Fibroblast of skin of back (primary cell): ENCODE measurements around the gene NCOA1.

ENCODE experiments used
- DNase-seq: peaks from one replicate; pipeline ENCODE4 v3.0.0-alpha.2; 2013

Gene NCOA1

DNA sequence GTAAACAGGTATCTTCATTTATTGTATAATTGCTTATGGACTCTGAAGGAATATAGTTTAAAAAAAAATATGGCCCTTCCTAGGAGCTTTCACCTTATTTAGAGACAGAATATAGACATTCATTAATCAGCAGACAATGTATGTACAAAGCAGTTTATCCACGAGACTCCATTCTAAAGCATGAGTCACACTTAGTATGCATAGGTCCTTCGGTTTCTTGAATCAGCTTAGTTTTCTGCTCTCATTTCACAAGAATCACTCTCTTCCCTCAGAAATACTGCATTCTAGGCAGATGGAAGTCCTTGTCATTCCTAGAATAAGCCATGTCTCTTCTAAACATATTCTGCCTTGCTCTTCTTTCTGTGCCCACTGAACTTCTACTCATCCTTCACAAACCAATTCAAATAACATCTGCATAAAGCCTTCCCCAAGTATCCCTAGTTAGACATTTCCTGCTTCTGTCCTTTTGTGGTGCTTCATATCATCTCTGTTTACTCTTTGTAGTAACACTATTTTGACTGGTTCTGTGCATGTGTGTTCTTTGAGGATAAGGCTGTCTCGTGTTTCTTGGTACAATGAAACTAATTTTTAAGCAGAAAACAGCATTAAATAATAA lies 217.6 kb downstream of the NCOA1 start:
- peak; percentile 65 for DNase-seq

DNA sequence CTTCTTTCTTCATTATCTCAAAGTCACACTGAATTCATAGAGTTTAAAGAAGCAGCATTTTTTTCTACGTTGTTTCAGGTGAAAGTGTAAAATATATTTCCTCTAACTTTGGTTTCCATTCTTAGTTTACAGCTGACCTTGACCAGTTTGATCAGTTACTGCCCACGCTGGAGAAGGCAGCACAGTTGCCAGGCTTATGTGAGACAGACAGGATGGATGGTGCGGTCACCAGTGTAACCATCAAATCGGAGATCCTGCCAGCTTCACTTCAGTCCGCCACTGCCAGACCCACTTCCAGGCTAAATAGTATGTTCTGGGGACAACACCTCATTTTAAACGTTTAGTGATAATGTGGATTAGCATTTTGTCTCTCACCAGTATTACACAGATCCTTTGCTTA lies 219.8 kb downstream of the NCOA1 start:
- DNase-seq, result no peak

DNA sequence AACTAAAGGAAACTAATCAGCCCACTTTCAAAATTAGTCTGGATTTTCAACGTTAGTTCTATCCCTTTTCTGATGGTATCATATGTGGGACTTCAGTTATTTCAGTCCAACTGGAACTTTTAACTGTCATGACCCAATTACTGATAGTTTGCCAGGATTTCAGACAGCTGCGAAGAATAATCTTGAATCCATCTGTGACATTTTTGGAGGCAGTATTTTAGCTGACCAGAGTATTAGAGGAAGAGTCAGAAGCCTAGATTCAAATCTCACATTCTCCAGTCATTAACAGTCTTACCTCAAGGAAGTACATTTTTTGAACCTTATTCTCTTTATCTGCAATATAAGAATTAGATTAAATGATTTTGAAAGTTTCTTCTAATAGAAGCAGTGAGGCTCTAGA lies 220.8 kb downstream of the NCOA1 start:
- DNase-seq, result no peak

DNA sequence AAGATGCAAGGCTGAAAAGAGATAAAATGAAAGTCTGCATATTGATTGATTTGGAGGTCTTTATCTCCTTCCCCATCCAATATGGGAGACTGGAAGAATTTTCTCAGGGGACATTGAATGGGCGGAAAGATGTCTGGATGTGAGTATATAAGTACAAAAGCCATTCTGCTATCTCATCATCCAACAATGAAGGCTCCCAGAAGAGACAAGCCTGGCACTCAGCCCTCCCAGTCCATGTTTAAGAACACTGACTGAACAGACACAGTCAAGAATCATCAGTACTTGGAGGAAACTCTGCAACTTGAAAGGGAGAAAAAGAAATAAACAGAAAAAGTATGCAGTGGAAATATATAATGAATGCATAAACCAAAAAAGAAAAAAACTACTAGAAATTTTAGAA lies 221.2 kb downstream of the NCOA1 start:
- DNase-seq, result no peak

DNA sequence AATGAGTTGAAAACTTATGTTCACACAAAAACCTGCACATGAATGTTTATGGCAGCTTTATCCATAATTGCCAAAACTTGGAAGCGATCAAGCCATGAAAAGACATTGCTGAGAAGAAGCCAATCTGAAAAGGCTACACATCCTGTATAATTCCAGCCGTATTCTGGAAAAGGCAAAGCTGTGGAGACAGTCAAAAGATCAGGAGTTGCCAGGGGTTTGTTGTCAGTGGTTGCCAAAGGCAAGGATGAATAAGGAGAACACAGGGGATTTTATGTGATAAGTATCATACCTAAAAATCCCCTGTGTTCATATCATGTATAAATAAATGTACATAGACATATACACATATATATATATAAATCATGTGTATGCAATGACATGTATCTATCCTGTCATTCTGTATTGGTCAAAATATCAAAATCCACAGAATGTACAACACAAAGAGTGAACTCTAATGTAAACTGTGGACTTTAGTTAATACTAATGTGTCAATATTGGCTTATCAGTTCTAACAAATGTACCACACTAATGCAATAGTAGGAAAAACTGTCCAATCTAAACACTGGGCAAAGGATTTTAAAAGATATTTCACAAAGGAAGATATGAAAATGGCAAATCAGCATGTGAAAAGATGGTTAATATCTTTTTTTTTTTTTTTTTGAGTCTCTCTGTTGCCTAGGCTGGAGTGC lies 226.4 kb downstream of the NCOA1 start:
- DNase-seq, result no peak

DNA sequence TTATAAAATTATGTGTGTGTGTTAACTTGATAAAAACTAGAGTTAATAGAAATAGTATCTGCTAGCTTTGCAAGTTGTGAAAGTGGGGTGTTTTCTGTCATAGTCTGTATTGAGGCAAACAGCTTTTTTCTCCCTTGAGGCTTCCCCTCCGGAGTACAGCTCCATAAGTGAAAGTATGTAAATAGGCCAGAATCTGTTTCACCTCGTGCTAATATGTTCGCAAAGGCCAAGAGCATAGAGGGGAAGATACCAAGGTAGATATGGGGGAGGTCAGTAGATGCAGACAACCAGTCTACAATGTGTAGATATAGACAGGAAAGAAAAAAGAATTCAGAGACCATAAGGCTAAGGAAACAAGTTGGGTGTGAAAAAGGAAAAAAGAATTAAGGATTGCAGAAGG lies 229.3 kb downstream of the NCOA1 start:
- no peak for DNase-seq

DNA sequence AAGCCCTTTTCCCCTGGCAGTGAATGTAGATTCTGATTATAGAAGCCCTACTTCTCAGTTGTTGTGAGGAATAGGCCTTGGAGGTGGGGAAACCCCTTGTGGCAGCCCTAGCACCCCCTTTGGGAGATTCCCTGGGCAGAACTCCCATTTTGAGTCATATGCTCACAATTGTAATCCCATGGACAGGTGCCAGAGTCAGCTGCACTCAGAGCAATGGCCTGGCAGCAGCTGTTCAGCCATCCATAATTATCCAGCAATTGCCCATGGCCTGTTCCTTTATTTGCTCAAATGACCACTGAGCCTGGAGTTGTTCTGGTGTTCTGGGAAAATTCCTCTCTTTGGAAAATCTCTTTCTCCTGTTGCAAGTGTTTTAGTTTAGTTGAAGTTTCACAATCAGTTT lies 230.4 kb downstream of the NCOA1 start:
- DNase-seq, result peak; percentile 62

DNA sequence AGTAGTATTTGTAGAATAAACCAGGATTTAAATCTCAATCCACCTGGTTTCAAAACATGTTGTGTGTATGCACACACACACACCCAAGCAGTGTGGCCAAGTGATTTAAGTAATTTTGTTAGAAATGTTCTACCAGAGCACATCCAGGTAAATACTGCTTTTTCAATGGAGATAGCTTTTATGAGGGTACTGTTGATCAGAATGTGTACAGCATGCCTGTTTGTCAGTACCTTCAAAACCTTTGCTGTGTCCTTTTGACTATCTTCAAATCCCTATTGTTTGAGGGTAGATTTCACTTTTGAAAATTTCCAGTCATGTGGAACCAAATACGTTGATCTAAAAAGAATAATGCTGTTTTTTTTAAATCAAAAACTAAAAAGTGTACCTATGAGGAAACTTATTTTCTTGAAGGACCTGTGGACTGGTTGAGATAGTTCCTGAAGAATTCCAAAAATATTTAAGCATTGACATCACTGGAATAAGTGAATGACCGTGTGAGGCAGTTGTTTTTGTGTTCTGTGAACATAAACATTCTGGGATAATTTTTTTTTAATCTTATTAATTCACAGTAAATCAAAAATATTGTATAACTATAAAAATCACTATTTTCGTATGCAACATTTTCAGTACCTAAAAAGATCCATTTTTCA lies 231.2 kb downstream of the NCOA1 start:
- DNase-seq, result peak; percentile 36

DNA sequence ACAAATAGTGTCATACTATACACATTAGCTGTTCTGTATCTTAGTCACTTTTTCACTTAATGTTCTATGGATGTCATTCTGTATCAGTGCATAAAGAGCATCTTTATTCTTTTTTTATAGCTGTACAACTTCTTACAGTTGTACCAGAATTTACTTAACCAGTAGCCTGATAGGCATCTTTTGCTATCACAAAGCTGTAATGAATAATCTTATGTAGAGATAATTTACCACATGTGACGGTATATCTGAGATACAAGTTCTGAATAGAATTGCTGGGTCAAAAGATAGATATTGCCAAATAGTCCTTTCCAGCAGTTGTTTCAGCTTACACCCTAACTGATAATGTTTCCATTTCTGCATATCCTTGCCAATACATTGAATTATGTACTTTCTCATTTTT lies 232.1 kb downstream of the NCOA1 start:
- no peak for DNase-seq

DNA sequence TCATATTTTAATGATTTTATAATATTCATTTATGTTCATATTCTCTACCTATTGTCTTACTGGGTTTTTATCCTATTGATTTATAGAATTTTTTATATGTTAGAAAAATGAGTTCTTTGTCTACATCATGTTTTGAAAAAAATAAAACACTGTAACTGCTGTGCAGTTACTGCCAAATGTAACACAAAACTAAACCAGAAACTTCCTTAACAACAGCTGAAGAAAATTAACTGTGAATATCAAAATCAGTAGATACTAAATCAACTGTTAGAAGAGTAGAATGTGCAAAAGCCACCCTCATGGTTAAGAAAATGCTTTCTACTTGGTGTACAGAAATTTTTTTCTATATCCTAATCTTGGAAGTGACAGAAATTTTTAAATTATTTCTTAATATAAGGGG lies 232.6 kb downstream of the NCOA1 start:
- no peak for DNase-seq

DNA sequence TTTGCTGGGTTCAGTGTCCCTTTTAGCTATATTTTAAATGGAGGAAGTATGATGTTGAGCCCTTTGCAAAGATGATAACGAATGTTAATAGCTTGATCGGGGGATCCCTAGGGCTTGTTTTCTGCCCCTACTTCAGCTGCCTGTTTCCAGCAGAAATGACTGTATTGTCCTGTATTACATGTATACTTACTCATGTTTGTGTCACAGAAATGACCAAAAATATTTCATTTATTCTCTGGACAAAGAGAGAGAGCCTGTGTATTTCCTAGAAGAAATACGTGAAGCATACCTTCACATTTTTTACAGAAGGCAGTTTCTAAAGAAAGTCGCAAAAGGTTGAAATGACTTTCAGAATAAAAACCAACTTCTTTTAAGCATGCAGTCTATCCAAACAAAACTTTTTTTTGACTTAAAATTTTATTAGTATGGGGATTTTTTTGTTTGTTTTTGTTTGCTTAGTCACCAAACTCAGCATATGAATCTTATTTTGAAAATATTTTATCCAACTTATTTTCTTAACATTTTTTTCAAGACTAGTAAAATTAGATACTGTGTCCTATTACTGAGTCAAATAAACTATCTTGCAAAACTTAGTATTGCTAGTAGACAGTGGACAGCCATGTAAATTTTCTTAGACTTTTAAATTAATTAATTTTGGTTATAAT lies 233.2 kb downstream of the NCOA1 start:
- peak; percentile 11 for DNase-seq

DNA sequence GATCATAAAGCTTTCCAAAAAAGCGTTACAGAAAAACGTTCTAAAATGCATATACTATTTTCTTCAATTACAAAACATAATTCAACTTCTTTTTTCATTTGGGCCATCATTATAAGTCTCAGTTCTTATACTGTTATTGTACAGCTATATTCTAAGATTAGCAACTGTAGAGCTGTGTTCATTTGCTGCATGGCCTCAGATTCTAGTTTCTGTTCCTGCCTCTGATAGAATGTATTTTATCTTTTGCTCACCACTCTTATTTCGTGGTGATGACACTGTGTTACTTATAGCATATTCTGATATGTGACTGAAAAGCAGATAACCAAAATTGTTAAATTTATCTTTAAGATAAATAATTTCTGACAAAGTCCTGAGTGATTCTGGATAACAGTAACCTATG lies 234.9 kb downstream of the NCOA1 start:
- DNase-seq, result no peak

DNA sequence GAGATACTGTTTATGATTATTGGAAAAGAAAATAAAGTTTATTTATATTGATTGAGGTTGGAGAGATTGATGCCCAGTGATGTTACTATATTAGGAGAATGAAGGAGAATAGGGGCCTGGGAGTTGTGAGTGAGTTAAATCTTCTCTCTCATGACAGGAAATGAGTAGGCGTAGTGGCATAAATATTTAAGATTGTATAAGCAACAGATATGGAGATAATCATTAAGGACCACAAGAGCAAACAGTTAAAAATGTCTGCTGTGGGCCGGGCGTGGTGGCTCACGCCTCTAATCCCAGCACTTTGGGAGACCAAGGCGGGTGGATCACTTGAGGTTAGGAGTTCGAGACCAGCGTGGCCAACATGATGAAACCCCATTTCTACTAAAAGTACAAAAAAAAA lies 239.4 kb downstream of the NCOA1 start:
- DNase-seq, result peak; percentile 43

DNA sequence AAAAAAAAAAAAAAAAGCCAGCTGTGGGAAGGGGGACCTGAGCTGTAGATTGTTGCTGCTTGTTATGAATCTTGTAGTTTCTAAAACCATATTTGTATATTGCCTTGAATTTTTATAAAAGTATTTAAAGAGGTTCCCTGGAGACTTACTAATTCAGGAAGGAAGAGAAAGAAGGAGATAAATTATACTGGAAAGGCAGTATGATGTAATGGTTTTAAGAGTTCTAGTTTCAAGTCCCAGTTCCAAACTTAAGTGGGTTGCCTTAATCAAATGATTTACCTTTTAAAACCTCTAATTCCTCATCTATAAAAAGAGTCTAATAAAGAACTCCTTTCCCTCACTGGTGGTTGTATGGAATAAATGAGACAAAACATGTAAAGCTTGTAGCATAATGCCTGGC lies 240.0 kb downstream of the NCOA1 start:
- DNase-seq, result no peak

DNA sequence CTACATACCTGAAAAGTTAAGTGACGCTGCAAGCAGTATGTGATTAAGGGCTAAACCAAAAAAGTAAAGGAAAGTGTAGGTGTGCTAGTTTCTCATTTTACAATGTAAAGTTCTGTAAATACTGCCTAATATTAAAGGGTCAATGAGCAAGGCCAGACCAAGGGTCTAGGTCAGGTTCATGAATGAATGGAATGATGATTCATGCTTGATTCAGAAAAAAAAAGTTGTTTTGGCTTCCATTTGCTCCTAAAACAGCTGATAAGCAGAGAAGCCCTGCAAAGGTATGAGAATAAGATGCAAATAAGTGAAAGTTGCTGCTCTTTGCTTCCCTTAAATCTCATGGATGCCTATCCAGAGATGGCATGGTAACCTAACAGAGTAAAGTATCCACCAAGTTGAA lies 240.9 kb downstream of the NCOA1 start:
- DNase-seq, result no peak

DNA sequence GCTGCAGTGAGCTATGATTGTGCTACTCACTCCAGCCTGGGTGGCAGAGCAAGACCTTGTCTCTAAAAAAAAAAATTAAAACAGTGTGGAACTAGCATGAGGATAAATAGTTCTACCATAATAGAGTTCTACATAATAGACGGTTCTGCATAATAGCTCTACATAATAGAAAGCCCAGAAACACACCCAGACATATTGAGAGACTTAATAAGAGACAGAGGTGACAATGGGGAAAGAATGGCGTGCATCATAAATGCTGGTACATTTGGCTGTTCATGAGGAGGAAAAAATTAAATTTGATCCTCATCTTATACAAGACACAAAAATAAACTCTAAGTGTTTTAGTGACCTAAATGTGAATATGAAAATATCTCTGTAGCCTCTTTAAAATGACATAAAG lies 243.7 kb downstream of the NCOA1 start:
- DNase-seq, result no peak

DNA sequence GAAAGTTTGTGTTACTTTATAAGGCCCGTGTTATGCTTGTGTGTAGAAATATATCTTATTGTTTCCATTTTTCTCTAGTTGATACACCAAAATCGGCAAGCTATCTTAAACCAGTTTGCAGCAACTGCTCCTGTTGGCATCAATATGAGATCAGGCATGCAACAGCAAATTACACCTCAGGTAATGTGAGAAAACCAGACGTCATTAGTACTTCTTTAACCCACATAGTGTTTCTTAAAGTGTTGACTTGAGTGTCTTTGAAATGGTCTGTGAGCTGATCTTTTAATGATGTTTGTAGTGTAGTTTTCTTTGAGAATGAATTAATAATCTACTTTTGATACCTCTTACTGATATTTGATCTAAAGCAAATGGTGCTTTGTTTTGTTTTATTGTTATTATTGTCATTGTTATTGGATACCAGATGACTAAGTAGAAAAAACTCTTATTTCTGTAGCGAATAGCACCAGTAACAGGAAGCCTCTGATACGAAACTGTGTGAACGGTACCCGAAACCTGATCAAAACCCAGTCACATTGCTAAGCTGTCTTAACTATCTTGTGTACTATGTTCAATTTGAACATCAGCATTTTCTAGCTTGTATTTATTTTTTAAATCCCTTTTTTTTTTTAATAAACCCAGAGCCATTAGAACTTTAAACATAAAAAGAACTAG lies 248.4 kb downstream of the NCOA1 start:
- DNase-seq, result no peak

DNA sequence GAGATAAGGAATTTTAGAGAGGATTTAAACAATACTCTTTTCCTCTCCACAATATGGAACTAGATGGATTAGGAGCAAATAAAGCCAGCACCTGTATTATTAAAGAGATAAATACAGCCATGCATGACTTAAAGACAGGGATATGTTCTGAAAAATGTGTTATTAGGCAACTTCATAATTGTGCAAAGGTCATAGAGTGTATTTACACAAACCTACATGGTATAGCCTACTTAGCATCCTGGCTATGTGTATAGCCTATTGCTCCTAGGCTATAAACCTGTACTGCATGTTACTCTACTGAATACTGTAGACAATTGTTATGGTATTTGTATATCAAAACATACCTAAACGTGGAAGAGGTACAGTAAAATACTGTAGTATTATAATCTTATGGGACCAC lies 249.1 kb downstream of the NCOA1 start:
- DNase-seq, result no peak

DNA sequence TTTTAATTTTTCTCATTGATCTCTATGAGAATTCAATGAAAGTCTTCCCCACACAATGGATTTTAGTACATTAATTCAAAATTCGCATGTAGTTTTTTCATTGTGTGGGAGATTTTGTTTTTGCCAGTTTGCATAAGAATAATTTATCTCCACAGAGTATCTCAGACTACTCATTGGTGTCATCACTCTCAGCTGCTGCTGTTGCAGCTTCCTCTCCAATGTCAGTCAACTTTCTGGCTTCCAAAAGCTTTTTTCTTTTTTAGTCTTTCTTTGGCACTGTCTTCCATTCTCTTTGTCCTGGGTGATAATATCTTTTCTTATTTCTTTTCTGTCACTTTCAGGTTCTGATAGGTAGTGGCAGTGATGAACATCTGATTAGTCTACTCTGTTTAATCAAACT lies 251.7 kb downstream of the NCOA1 start:
- DNase-seq, result no peak

DNA sequence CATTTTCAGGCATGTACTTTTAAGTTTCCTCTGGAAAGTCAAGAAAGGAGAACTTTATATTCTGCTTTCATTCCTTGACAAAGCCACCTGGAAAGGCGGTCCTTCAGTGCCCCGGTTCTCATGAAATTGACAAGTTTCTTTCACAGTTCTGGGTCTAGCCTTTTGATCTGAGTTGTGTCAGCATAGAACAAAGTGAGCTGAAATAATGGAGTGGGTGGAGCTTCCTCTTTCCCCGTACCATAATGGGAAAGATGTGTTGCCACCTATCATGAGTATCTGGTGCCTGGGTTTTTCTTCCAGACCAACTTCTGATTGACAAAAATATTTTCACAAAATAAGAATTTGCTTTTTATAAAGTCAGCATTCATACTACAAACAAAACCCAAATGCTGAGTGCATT lies 252.9 kb downstream of the NCOA1 start:
- DNase-seq, result no peak

DNA sequence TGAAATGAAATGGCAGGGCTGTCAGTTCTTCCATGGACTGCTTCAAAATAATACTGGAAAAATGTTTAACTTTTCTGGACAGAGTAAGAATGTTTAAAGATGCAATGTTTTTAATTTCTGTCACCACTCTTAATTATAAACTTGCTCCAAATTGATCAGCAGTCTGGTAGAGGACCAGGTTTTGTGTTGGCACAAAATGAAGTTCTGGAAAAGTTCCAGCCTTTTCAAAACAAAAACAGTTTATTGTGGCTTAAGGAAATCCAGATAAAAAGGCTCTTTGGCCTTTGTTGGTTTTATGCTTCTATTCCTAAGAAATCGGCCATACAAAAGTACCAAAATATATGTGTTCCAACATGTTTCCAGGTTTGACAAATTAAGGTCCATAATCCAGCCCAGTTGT lies 253.3 kb downstream of the NCOA1 start:
- no peak for DNase-seq

DNA sequence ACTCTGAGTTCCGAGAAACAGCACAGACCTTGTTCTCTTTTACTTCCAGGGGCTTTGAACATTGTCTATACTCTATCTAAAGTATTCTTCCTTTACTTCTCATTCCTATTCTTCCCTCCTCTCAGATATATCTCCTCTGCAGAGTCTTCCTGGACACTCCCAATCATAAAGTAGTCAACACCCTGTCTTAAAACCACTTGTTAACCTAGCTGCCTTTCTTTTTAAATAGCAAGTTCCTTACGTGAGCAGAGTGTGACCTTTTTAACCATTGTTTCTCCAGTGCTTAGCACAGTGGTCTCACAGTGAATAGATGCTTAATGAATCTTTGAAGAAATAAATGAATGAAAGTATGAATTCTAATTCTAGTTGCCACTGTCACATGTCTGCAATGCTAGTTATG lies 254.8 kb downstream of the NCOA1 start:
- DNase-seq, result no peak

DNA sequence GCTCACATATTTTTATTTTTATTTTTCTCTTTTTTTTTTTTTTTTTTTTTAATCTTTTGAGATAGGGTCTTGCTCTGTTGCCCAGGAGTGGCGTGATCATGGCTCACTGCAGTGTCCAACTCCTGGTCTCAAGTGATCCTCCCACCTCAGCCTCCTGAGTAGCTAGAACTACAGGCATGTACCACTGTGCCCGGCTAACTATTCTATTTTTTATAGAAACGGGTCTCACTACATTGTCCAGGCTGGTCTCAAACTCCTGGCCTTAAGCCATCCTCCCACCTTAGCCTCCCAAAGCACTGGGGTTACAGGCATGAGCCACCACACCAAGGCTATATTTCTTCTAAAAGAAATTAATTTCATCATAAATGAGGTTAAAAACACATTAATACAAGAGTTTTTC lies 256.2 kb downstream of the NCOA1 start:
- DNase-seq, result no peak
